Mesothelial cell of epicardium (in vitro differentiated cells): ENCODE data around the gene SYT1. TPM values are rescaled to one million over a fixed set of nuclear protein-coding genes. Genes with fewer than 3 reads are reported as not detected.

Source experiments
- DNase-seq, 2 experiments: peaks; one replicate each; pipeline ENCODE4 v3.0.0; 2021; ENCODE audit warnings: low spot score in 2 of 2; ENCODE audit not compliant: unreplicated experiment in 2 of 2
- H3K27ac Mint-ChIP-seq: 2 replicates; pipeline ENCODE4 v1.8.0; 2021; ENCODE audit warnings: mixed read lengths
- H3K27me3 Mint-ChIP-seq: 2 replicates; pipeline ENCODE4 v1.8.0; 2021; ENCODE audit warnings: low read depth, mixed read lengths
- H3K36me3 Mint-ChIP-seq: 2 replicates; pipeline ENCODE4 v1.8.0; 2021; ENCODE audit warnings: mixed read lengths
- H3K4me1 Mint-ChIP-seq: 2 replicates; pipeline ENCODE4 v1.8.0; 2021; ENCODE audit warnings: mixed read lengths
- H3K4me3 Mint-ChIP-seq: 2 replicates; pipeline ENCODE4 v1.8.0; 2021; ENCODE audit warnings: mild to moderate bottlenecking, moderate library complexity, mixed read lengths
- H3K9me3 Mint-ChIP-seq: 2 replicates; pipeline ENCODE4 v1.8.0; 2021; ENCODE audit warnings: mixed read lengths
- total RNA-seq: library from RNA; stranded (reverse); gene quantifications from 3 replicates; pipeline ENCODE4 v1.2.1, GENCODE V29; 2021
- TF ChIP-seq, protein P1 (sequence below): fragments of 200-600 bp; sonication (generic); IDR thresholded peaks from one replicate; pipeline ENCODE4 v1.5.0; 2021; ENCODE audit warnings: antibody characterized with exemption; ENCODE audit not compliant: unreplicated experiment

SYT1 gene
- total RNA-seq, 1 donor from 2014 or later, result 13.6 TPM

DNA sequence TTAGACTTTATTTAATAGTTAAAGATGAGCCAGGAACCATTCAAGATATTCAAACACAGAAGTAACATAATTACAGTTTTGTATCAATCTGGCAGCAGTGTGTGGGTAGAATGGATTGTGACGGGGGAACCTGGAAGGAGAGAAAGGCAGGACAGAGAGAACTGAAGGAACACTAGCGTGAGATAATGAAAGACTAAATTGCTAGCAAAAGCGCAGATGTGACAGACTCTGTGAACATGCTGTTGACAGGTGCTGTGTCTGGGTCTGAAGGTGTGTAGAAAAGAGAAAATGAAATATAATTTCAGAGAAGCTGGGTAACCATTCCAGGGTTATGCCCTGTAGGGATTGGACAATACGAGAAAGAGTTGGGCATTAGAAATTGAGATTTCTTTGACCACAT, 372.3 kb downstream of the SYT1 start:
- TF ChIP-seq, protein P1, sequence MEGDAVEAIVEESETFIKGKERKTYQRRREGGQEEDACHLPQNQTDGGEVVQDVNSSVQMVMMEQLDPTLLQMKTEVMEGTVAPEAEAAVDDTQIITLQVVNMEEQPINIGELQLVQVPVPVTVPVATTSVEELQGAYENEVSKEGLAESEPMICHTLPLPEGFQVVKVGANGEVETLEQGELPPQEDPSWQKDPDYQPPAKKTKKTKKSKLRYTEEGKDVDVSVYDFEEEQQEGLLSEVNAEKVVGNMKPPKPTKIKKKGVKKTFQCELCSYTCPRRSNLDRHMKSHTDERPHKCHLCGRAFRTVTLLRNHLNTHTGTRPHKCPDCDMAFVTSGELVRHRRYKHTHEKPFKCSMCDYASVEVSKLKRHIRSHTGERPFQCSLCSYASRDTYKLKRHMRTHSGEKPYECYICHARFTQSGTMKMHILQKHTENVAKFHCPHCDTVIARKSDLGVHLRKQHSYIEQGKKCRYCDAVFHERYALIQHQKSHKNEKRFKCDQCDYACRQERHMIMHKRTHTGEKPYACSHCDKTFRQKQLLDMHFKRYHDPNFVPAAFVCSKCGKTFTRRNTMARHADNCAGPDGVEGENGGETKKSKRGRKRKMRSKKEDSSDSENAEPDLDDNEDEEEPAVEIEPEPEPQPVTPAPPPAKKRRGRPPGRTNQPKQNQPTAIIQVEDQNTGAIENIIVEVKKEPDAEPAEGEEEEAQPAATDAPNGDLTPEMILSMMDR, result no peak
- Mint-ChIP-seq H3K4me3 (no peak overlapping the region), H3K9me3 (no peaks in the 10 kb centered on the region), H3K4me1 (no peaks in the 10 kb centered on the region), H3K36me3 (peaks cover 4% of the 10 kb centered on the region), H3K27ac (no peak overlapping the region), H3K27me3 (no peaks in the 10 kb centered on the region)
- DNase-seq, result no peak

DNA sequence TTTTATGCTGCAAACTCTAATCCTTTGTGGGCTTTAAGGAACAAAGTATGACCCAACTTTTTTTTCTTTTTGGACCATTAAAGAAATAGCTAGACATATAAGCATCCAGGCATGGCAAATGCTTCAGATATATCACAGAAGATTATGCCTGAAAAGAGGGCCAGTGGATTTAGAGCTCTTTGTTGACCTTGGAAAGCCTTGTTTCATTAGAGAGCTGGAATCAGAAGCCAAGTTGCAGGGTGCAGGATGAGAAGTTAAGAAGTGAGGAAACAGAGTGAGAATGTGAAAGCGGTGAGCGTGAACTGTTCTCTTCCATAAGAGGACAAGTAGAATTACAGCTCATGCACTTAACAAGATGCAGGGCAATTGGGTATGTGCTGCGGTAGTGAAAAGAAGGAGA, 373.7 kb downstream of the SYT1 start:
- H3K27me3 Mint-ChIP-seq, result no peaks in the 10 kb centered on the region
- no peak for DNase-seq
- no peak overlapping the region for H3K4me3 Mint-ChIP-seq
- TF ChIP-seq, protein P1, result no peak
- no peak overlapping the region for H3K27ac Mint-ChIP-seq
- no peaks in the 10 kb centered on the region for H3K4me1 Mint-ChIP-seq
- peaks cover 10% of the 10 kb centered on the region for H3K9me3 Mint-ChIP-seq
- H3K36me3 Mint-ChIP-seq, result peaks cover 13% of the 10 kb centered on the region

DNA sequence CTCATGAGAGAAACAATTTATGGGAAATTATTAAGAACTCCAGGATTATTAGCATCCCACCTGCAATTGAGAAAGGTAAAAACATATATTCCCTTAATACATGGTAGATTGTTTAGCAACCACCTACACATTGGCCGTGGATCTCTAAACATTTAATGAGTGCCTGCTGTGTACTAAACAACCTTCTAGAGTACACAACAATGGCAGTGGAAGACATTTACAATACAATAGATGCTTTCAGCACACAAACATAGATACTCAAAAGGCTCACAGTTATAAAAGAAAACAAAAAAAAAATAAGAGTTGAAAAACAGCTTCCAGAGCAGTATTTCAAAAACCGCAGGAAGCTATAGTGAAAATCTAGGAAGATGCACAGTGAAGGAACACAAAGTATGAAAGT, 382.9 kb downstream of the SYT1 start:
- Mint-ChIP-seq H3K9me3 (peaks cover 18% of the 10 kb centered on the region), H3K4me3 (no peak overlapping the region), H3K4me1 (no peaks in the 10 kb centered on the region), H3K27ac (no peak overlapping the region), H3K36me3 (peaks cover 9% of the 10 kb centered on the region), H3K27me3 (no peaks in the 10 kb centered on the region)
- no peak for DNase-seq
- TF ChIP-seq, protein P1, result no peak

DNA sequence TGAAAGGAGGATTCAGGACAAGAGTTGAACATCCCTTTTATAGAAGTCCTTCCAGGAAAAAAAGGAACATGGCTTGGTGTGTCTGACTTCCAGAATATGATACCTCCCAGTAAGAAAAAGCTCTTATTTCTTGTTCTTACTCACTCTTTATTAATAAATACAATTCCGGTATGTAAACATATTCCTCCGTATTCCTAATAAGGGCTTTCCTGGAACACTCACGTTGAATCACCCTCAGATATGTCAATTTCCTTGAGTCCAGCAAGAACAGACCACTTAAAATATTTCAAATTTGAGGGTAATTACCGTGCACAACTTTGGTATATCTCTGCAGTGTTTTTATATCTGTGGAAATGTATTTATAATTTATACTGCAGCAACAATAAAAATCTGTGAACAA, 385.6 kb downstream of the SYT1 start:
- Mint-ChIP-seq H3K4me1 (no peaks in the 10 kb centered on the region), H3K27me3 (no peaks in the 10 kb centered on the region), H3K9me3 (peaks cover 22% of the 10 kb centered on the region), H3K36me3 (peaks cover 7% of the 10 kb centered on the region), H3K4me3 (no peak overlapping the region), H3K27ac (no peak overlapping the region)
- TF ChIP-seq, protein P1, result no peak
- no peak for DNase-seq

DNA sequence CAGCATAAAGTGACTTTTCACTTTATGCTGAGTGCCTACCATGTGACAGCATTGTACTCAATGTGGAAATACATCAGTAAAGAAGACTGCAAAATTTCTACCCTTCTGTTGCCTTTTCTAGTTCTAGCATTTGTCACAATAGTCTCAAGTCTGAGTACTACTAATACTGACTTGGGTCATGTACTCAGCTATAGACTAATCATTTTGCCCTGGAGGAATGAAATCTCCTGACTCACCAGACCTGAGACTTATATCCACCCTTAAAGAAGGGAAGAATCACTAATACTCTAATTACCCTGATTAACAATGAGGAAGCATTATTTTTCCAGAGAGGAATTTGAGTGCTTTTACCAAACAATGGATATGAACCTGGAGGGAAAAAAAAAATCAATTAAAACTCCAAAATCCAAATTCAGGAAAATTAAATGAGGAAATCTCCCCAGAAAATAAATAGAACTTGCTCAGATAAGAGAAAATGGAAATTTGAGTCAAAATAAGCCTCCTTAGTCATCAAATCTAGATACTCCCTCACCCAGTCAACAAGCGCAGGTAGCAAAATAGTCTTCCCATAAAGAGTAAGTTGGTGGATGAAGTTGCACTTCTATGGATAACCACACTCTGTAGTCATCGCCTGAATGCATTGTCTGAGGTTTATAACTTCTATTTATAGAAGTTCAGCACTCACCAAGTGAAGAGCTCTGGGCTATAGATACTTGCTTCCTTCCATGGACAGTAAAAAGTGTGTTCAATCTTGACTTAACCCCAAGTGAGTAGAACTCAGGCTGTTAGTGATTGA, 386.6 kb downstream of the SYT1 start:
- Mint-ChIP-seq H3K4me3 (no peak overlapping the region), H3K27me3 (no peaks in the 10 kb centered on the region), H3K9me3 (peaks cover 17% of the 10 kb centered on the region), H3K36me3 (peaks cover 4% of the 10 kb centered on the region), H3K4me1 (no peaks in the 10 kb centered on the region), H3K27ac (no peak overlapping the region)
- TF ChIP-seq, protein P1, result no peak
- no peak for DNase-seq
